ENCODE results near the gene CD83. TPM values are rescaled to one million over a fixed set of nuclear protein-coding genes. Genes with fewer than 3 reads are reported as not detected.

Gene CD83
- total and polyA plus RNA-seq, 2 of the 8 experiments (the other 6 are each of a cell fraction or from before 2014, with no cell fraction given) = 4.6 to 8.5 TPM

- no peak for TF ChIP-seq SIN3A (conservative IDR thresholded peaks at IDR 0.05 in 1 of 2, IDR thresholded peaks at IDR 0.05 in 1 of 2; ENCODE audit: low read depth in 1 of 2, low read length in 2 of 2)
- TF ChIP-seq SUZ12 (IDR thresholded peaks at IDR 0.05; ENCODE audit: low read length) = no peak
- TF ChIP-seq POU5F1 (IDR thresholded peaks at IDR 0.05; ENCODE audit: low read depth, low read length) = no peak
- no peak for TF ChIP-seq CHD7 (IDR thresholded peaks at IDR 0.05; ENCODE audit: insufficient replicate concordance, low read length)
- TF ChIP-seq BRCA1 (IDR thresholded peaks at IDR 0.05; ENCODE audit: low read depth, low read length) = no peak
- no peak for TF ChIP-seq SIRT6 (IDR thresholded peaks at IDR 0.05; ENCODE audit: low read length)
- TF ChIP-seq SRF (IDR thresholded peaks at IDR 0.05; ENCODE audit: low read depth, low read length) = no peak
- TF ChIP-seq, protein P1, sequence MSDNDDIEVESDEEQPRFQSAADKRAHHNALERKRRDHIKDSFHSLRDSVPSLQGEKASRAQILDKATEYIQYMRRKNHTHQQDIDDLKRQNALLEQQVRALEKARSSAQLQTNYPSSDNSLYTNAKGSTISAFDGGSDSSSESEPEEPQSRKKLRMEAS (IDR thresholded peaks at IDR 0.05) = no peak
- no peak for TF ChIP-seq KDM1A (IDR thresholded peaks at IDR 0.05; ENCODE audit: borderline replicate concordance, low read length)
- TF ChIP-seq POLR2AphosphoS5 (IDR thresholded peaks at IDR 0.05; ENCODE audit: low read depth, low read length) = no peak
These were observed 38.1 kb upstream of the CD83 start (continued) for GRCh38 chr6:14079433-14079832.
